ENCODE measurements around the gene LAMB2.

The LAMB2 gene

GRCh38 chr3:49093853-49094767 is 38.7 kb downstream of the LAMB2 start, which contains the start of gene QRICH1:
QRICH1 (minus strand) TSS chr3:49094071; CDS start chr3:49077017, 17,054 bp downstream.
- DNase-seq (ENCODE audit: insufficient read length) (peak; percentile 88), FAIRE-seq (peak; percentile 96)
- TF ChIP-seq POLR2AphosphoS5 (IDR thresholded peaks at IDR 0.05; ENCODE audit: low read depth, low read length) (peak; percentile 80), POLR2A (IDR thresholded peaks at IDR 0.05; ENCODE audit: low read depth, low read length) (peak; percentile 85), TAF1 (IDR thresholded peaks at IDR 0.05; ENCODE audit: borderline replicate concordance, low read depth, low read length) (peak; percentile 92; the same call in 1 of the 2 replicates)

- FAIRE-seq (peak; percentile 93), DNase-seq (ENCODE audit: insufficient read length) (peak; percentile 58)
- TF ChIP-seq POLR2A (IDR thresholded peaks at IDR 0.05; ENCODE audit: low read depth, low read length) (no peak; the same call in 1 of the 2 replicates), POLR2AphosphoS5 (IDR thresholded peaks at IDR 0.05; ENCODE audit: low read depth, low read length) (no peak; the same call in 1 of the 2 replicates), TAF1 (IDR thresholded peaks at IDR 0.05; ENCODE audit: borderline replicate concordance, low read depth, low read length) (no peak)
Measured at GRCh38 chr3:49092938-49093852, 39.7 kb downstream of the LAMB2 start.

DNA sequence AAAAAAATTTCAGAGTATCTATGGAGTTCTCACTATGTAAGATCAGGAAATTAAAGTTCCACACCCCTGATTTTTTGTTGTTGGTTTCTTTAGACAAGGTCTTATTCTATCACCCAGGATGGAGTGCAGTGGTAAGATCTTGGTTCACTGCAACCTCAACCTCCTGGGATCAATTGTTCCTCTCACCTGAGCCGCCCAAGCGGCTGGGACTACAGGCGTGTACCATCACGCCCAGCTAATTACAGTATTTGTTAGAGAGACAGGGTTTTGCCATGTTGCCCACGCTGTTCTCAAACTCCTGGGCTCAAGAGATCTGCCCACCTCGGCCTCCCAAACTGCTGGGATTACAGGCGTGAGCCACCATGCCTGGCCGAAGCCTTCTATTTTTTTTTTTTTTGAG is 51.4 kb downstream of the LAMB2 start:
- TF ChIP-seq POLR2AphosphoS5 (IDR thresholded peaks at IDR 0.05; ENCODE audit: low read depth, low read length) (no peak), TAF1 (IDR thresholded peaks at IDR 0.05; ENCODE audit: borderline replicate concordance, low read depth, low read length) (no peak), POLR2A (IDR thresholded peaks at IDR 0.05; ENCODE audit: low read depth, low read length) (no peak)
- DNase-seq (ENCODE audit: insufficient read length): no peak
- peak; percentile 9 for FAIRE-seq

- no peak for TF ChIP-seq POLR2A (IDR thresholded peaks at IDR 0.05; ENCODE audit: low read depth, low read length)
- no peak for TF ChIP-seq TAF1 (IDR thresholded peaks at IDR 0.05; ENCODE audit: borderline replicate concordance, low read depth, low read length)
- no peak for TF ChIP-seq POLR2AphosphoS5 (IDR thresholded peaks at IDR 0.05; ENCODE audit: low read depth, low read length)
- FAIRE-seq (no peak), DNase-seq (ENCODE audit: insufficient read length) (no peak)
Measured at GRCh38 chr3:49079270-49079669, 53.6 kb downstream of the LAMB2 start.

DNA sequence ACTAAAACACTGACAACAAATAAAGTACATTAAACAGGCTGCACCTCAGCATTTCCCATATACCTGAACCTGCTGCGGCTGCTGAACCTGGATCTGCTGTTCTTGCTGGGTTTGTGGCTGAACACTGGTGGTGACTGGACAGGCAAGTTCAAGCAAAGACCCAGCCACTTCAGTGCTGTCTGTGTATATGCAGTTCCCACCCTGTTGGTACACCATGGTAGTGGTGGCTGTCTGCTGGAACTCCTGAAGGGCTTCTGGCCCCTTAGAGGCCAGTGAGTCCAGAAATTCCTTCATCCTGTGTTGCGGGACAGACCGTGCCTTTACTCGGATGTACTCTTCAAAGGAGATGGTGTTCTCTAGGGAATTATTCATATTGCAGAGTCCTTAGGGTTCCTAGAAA is 56.2 kb downstream of the LAMB2 start:
- TF ChIP-seq TAF1 (IDR thresholded peaks at IDR 0.05; ENCODE audit: borderline replicate concordance, low read depth, low read length) (no peak), POLR2A (IDR thresholded peaks at IDR 0.05; ENCODE audit: low read depth, low read length) (no peak), POLR2AphosphoS5 (IDR thresholded peaks at IDR 0.05; ENCODE audit: low read depth, low read length) (no peak)
- FAIRE-seq (no peak), DNase-seq (ENCODE audit: insufficient read length) (no peak)

- FAIRE-seq: no peak
- no peak for TF ChIP-seq POLR2A (IDR thresholded peaks at IDR 0.05; ENCODE audit: low read depth, low read length)
- TF ChIP-seq POLR2AphosphoS5 (IDR thresholded peaks at IDR 0.05; ENCODE audit: low read depth, low read length): no peak
- no peak for TF ChIP-seq TAF1 (IDR thresholded peaks at IDR 0.05; ENCODE audit: borderline replicate concordance, low read depth, low read length)
- no peak for DNase-seq (ENCODE audit: insufficient read length)
Measured at GRCh38 chr3:49076116-49076515, 56.7 kb downstream of the LAMB2 start.
